WTC11 (cell line): ENCODE data around the gene WNK1. TPM values are rescaled to one million over a fixed set of nuclear protein-coding genes. Genes with fewer than 3 reads are reported as not detected.

Experiments used
- ATAC-seq: fragments of 200-7000 bp; cut with Tn5 transposase; 2 replicates; pipeline ENCODE4 v1.10.0; 2021; ENCODE audit warnings: mild to moderate bottlenecking, moderate library complexity
- CTCF ChIA-PET: fragments of 300-600 bp; sonication (Branson Sonifier 250); formaldehyde crosslinking; loops from one replicate; lab custom pipeline; 2021; ENCODE audit warnings: antibody characterized with exemption; lab: Charles Lee
- POLR2A ChIA-PET: fragments of 350-600 bp; sonication (Branson Sonifier 250); formaldehyde crosslinking; loops from one replicate; lab custom pipeline; 2021; ENCODE audit warnings: antibody characterized with exemption; lab: Charles Lee
- DNase-seq: peaks from one replicate; pipeline ENCODE4 v3.0.0; 2021; ENCODE audit warnings: low spot score
- H3K27ac Mint-ChIP-seq: 2 replicates; pipeline ENCODE4 v1.8.0; 2021; ENCODE audit warnings: mixed read lengths
- H3K27me3 Mint-ChIP-seq: 2 replicates; pipeline ENCODE4 v1.8.0; 2021; ENCODE audit warnings: low read depth, mild to moderate bottlenecking, moderate library complexity, mixed read lengths
- H3K36me3 Mint-ChIP-seq: 2 replicates; pipeline ENCODE4 v1.8.0; 2021; ENCODE audit warnings: mixed read lengths
- H3K4me1 Mint-ChIP-seq: 2 replicates; pipeline ENCODE4 v1.8.0; 2022; ENCODE audit warnings: mixed read lengths
- H3K4me3 Mint-ChIP-seq: 2 replicates; pipeline ENCODE4 v1.8.0; 2021; ENCODE audit warnings: mild to moderate bottlenecking, moderate library complexity, mixed read lengths
- H3K9me3 Mint-ChIP-seq: 2 replicates; pipeline ENCODE4 v1.8.0; 2021; ENCODE audit warnings: mixed read lengths
- AFF4 ChIP-seq: sonication (generic); formaldehyde crosslinking; IDR thresholded peaks from 2 replicates; pipeline ENCODE4 v1.8.1; 2023; ENCODE audit warnings: mild to moderate bottlenecking, missing genetic modification reagents, borderline replicate concordance
- ATF1 ChIP-seq: sonication (generic); formaldehyde crosslinking; IDR thresholded peaks from 2 replicates; pipeline ENCODE4 v1.8.1; 2023; ENCODE audit warnings: mild to moderate bottlenecking, moderate library complexity, missing genetic modification reagents
- ATF2 ChIP-seq: sonication (generic); formaldehyde crosslinking; IDR thresholded peaks from 2 replicates; pipeline ENCODE4 v1.8.1; 2022; ENCODE audit warnings: low read depth, missing genetic modification reagents, borderline replicate concordance
- CBFB ChIP-seq: sonication (generic); formaldehyde crosslinking; IDR thresholded peaks from 2 replicates; pipeline ENCODE4 v1.8.1; 2022; ENCODE audit warnings: mild to moderate bottlenecking, low read depth, missing genetic modification reagents
- E2F1 ChIP-seq: sonication (generic); formaldehyde crosslinking; IDR thresholded peaks from 2 replicates; pipeline ENCODE4 v1.8.0; 2022; ENCODE audit warnings: mild to moderate bottlenecking, missing genetic modification reagents
- ELF4 ChIP-seq: sonication (generic); formaldehyde crosslinking; IDR thresholded peaks from 2 replicates; pipeline ENCODE4 v1.8.1; 2022; ENCODE audit warnings: low read depth, mild to moderate bottlenecking, moderate library complexity, missing genetic modification reagents
- EMX1 ChIP-seq: fragments of 250-450 bp; sonication (Bioruptor Pico); IDR thresholded peaks from 2 replicates; pipeline ENCODE4 v1.8.0; 2021; ENCODE audit warnings: mild to moderate bottlenecking
- ERG ChIP-seq: fragments of 250-450 bp; sonication (Bioruptor Pico); IDR thresholded peaks from 2 replicates; pipeline ENCODE4 v1.8.0; 2021; ENCODE audit warnings: mild to moderate bottlenecking
- ETV6 ChIP-seq: sonication (generic); formaldehyde crosslinking; IDR thresholded peaks from 2 replicates; pipeline ENCODE4 v1.8.1; 2022; ENCODE audit warnings: mild to moderate bottlenecking, missing genetic modification reagents
- GTF2I ChIP-seq: fragments of 250-450 bp; sonication (Bioruptor Pico); conservative IDR thresholded peaks from 2 replicates; pipeline ENCODE4 v1.4.0; 2021; ENCODE audit warnings: mild to moderate bottlenecking
- HMGXB4 ChIP-seq: sonication (generic); formaldehyde crosslinking; IDR thresholded peaks from 2 replicates; pipeline ENCODE4 v1.8.1; 2023; ENCODE audit warnings: mild to moderate bottlenecking, moderate library complexity, missing genetic modification reagents
- JAZF1 ChIP-seq: fragments of 250-450 bp; sonication (Bioruptor Pico); IDR thresholded peaks from 2 replicates; pipeline ENCODE4 v1.9.0; 2021; ENCODE audit warnings: moderate library complexity, mild to moderate bottlenecking, inconsistent platforms
- JUN ChIP-seq: sonication (generic); formaldehyde crosslinking; IDR thresholded peaks from 2 replicates; pipeline ENCODE4 v1.8.0; 2023; ENCODE audit warnings: mild to moderate bottlenecking, missing genetic modification reagents
- NR1H2 ChIP-seq: sonication (generic); formaldehyde crosslinking; IDR thresholded peaks from 2 replicates; pipeline ENCODE4 v1.9.0; 2021; ENCODE audit warnings: mild to moderate bottlenecking, moderate library complexity, missing genetic modification reagents
- PRRX2 ChIP-seq: fragments of 250-450 bp; sonication (Bioruptor Pico); IDR thresholded peaks from 2 replicates; pipeline ENCODE4 v1.8.0; 2021; ENCODE audit warnings: mild to moderate bottlenecking
- SP1 ChIP-seq: sonication (generic); formaldehyde crosslinking; conservative IDR thresholded peaks from 2 replicates; pipeline ENCODE4 v1.8.1; 2022; ENCODE audit warnings: missing genetic modification reagents
- TCF7 ChIP-seq: sonication (generic); formaldehyde crosslinking; IDR thresholded peaks from 2 replicates; pipeline ENCODE4 v1.8.0; 2022; ENCODE audit warnings: mild to moderate bottlenecking, low read depth, missing genetic modification reagents, moderate library complexity
- USF1 ChIP-seq: sonication (generic); formaldehyde crosslinking; IDR thresholded peaks from 2 replicates; pipeline ENCODE4 v1.8.0; 2022; ENCODE audit warnings: mild to moderate bottlenecking, missing genetic modification reagents
- USF2 ChIP-seq: sonication (generic); formaldehyde crosslinking; IDR thresholded peaks from 2 replicates; pipeline ENCODE4 v1.8.1; 2023; ENCODE audit warnings: mild to moderate bottlenecking, missing genetic modification reagents, moderate library complexity
- ZBTB21 ChIP-seq: sonication (generic); formaldehyde crosslinking; IDR thresholded peaks from 2 replicates; pipeline ENCODE4 v1.8.1; 2023; ENCODE audit warnings: mild to moderate bottlenecking, missing genetic modification reagents, borderline replicate concordance
- ZNF138 ChIP-seq: sonication (generic); formaldehyde crosslinking; conservative IDR thresholded peaks from 2 replicates; pipeline ENCODE4 v1.8.1; 2022; ENCODE audit warnings: mild to moderate bottlenecking, moderate library complexity, missing genetic modification reagents
- ZNF423 ChIP-seq: fragments of 250-450 bp; sonication (Bioruptor Pico); IDR thresholded peaks from 2 replicates; pipeline ENCODE4 v2.1.2; 2022; ENCODE audit warnings: mild to moderate bottlenecking, moderate library complexity
- ZNF512 ChIP-seq: sonication (generic); formaldehyde crosslinking; IDR thresholded peaks from 2 replicates; pipeline ENCODE4 v1.8.1; 2022; ENCODE audit warnings: missing genetic modification reagents, borderline replicate concordance
- total RNA-seq: library from RNA; stranded (reverse); gene quantifications from 3 replicates; pipeline ENCODE4 v1.2.3, GENCODE V29; 2021

WNK1 gene
- total RNA-seq, 1 experiment from 2014 or later, result 118 TPM

GRCh38 chr12:916240-916639, 163.9 kb downstream of the WNK1 start:
- CTCF ChIA-PET, result no interaction called here
- DNase-seq, result no peak
- peak overlapping the region; percentile 78 for H3K27ac Mint-ChIP-seq
- H3K9me3 Mint-ChIP-seq, result no peaks in the 10 kb centered on the region
- TF ChIP-seq JAZF1 (CRISPR knock-in tag) (no peak), USF1 (CRISPR knock-in tag) (no peak), HMGXB4 (CRISPR knock-in tag) (no peak), SP1 (CRISPR knock-in tag) (no peak), TCF7 (CRISPR knock-in tag) (no peak), ETV6 (CRISPR knock-in tag) (no peak), ZBTB21 (CRISPR knock-in tag) (no peak), E2F1 (CRISPR knock-in tag) (no peak), GTF2I (CRISPR knock-in tag) (no peak), ZNF512 (CRISPR knock-in tag) (no peak), AFF4 (no peak), ZNF423 (CRISPR knock-in tag) (no peak), ZNF138 (no peak)
- TF ChIP-seq, all 79 proteins: peak for 0
- Mint-ChIP-seq H3K36me3 (peaks cover 69% of the 10 kb centered on the region), H3K4me1 (peaks cover 37% of the 10 kb centered on the region), H3K4me3 (peak overlapping the region; percentile 25; the same call in 1 of the 2 replicates), H3K27me3 (no peaks in the 10 kb centered on the region)
- peak; percentile 31; the same call in 1 of the 2 replicates for ATAC-seq
- POLR2A ChIA-PET, result no interaction called here

GRCh38 chr12:916712-917445, 164.5 kb downstream of the WNK1 start:
- CTCF ChIA-PET, result interaction anchor here (0.9 kb wide), 1 partner anchor 18 kb away, joined by 4 read pairs; no protein-coding TSS in a partner anchor
- Mint-ChIP-seq H3K27me3 (no peaks in the 10 kb centered on the region), H3K36me3 (peaks cover 69% of the 10 kb centered on the region), H3K27ac (peak overlapping the region; percentile 78), H3K4me1 (peaks cover 37% of the 10 kb centered on the region), H3K9me3 (no peaks in the 10 kb centered on the region), H3K4me3 (no peak overlapping the region)
- POLR2A ChIA-PET, result no interaction called here
- DNase-seq (no peak), ATAC-seq (no peak)
- TF ChIP-seq ERG (CRISPR knock-in tag), result no peak
- TF ChIP-seq EMX1 (CRISPR knock-in tag), result no peak
- TF ChIP-seq JUN (CRISPR knock-in tag), result no peak
- no peak for TF ChIP-seq USF2 (CRISPR knock-in tag)
- TF ChIP-seq PRRX2 (CRISPR knock-in tag), result no peak
- no peak for TF ChIP-seq ELF4
- no peak for TF ChIP-seq CBFB
- no peak for TF ChIP-seq NR1H2 (CRISPR knock-in tag)
- no peak for TF ChIP-seq ATF1 (CRISPR knock-in tag)
- no peak for TF ChIP-seq ATF2 (CRISPR knock-in tag)
